Naive B cell (primary cell): ENCODE results near the gene IGSF3. TPM values are rescaled to one million over a fixed set of nuclear protein-coding genes. Genes with fewer than 3 reads are reported as not detected.

Experiments
- ATAC-seq, 2 donors: fragments of 150-1000 bp; cut with Tn5 transposase; 2 replicates each; pipeline ENCODE4 v1.10.0; 2021; ENCODE audit warnings: low read depth in 2 of 2, mild to moderate bottlenecking in 2 of 2, moderate library complexity in 2 of 2
- DNase-seq: peaks from one replicate; pipeline ENCODE4 v3.0.0; 2022
- H3K27ac Mint-ChIP-seq, 6 donors: one replicate each; pipeline ENCODE4 v1.8.0; 2020 to 2022; ENCODE audit warnings: mild to moderate bottlenecking in 6 of 6, mixed read lengths in 6 of 6, moderate library complexity in 5 of 6, inconsistent platforms in 2 of 6
- H3K27me3 Mint-ChIP-seq, 3 donors: one replicate each; pipeline ENCODE4 v1.8.0; 2021 to 2022; ENCODE audit warnings: mixed read lengths in 3 of 3, mild to moderate bottlenecking in 1 of 3
- H3K36me3 Mint-ChIP-seq, 2 donors: one replicate each; pipeline ENCODE4 v1.8.0; 2020 to 2022; ENCODE audit warnings: mixed read lengths in 2 of 2, inconsistent platforms in 1 of 2, mild to moderate bottlenecking in 1 of 2
- H3K4me1 Mint-ChIP-seq, 3 donors: one replicate each; pipeline ENCODE4 v1.8.0; 2020 to 2022; ENCODE audit warnings: mixed read lengths in 3 of 3, inconsistent platforms in 1 of 3, mild to moderate bottlenecking in 1 of 3, moderate library complexity in 1 of 3
- H3K4me3 Mint-ChIP-seq, 8 donors: one replicate each; pipeline ENCODE4 v1.8.0; 2020 to 2022; ENCODE audit warnings: mild to moderate bottlenecking in 8 of 8, mixed read lengths in 8 of 8, moderate library complexity in 8 of 8, inconsistent platforms in 2 of 8
- H3K9me3 Mint-ChIP-seq, 7 donors: one replicate each; pipeline ENCODE4 v1.8.0; 2020 to 2022; ENCODE audit warnings: mixed read lengths in 7 of 7, mild to moderate bottlenecking in 5 of 7, inconsistent platforms in 2 of 7, moderate library complexity in 1 of 7
- polyA plus RNA-seq, 6 donors: library from polyadenylated mRNA; unstranded; fragments of 300-500 nt; fragmentation: Illumina TruSeq; gene quantifications; one replicate each; pipeline ENCODE4 v1.2.3, GENCODE V29; 2021; ENCODE audit warnings: low read depth in 6 of 6

IGSF3 gene
- polyA plus RNA-seq, 6 donors from 2014 or later = not detected

GRCh38 chr1:116529681-116530080 lies 137.9 kb downstream of the IGSF3 start:
- no peak overlapping the region for H3K4me3 Mint-ChIP-seq
- DNase-seq = no peak

GRCh38 chr1:116529199-116529631 lies 138.3 kb downstream of the IGSF3 start:
- DNase-seq (no peak), ATAC-seq (no peak)
- Mint-ChIP-seq H3K9me3 (no peaks in the 10 kb centered on the region), H3K36me3 (peaks cover 16 to 18% of the 10 kb centered on the region in 2 donors), H3K27ac (no peak overlapping the region), H3K27me3 (no peaks in the 10 kb centered on the region), H3K4me3 (no peak overlapping the region), H3K4me1 (no peaks in the 10 kb centered on the region)

More at GRCh38 chr1:116529681-116530080, 137.9 kb downstream of the IGSF3 start:
- Mint-ChIP-seq H3K4me1 (no peaks in the 10 kb centered on the region), H3K9me3 (no peaks in the 10 kb centered on the region), H3K36me3 (peaks cover 16 to 18% of the 10 kb centered on the region in 2 donors), H3K27ac (no peak overlapping the region), H3K27me3 (no peaks in the 10 kb centered on the region)
- no peak for ATAC-seq

GRCh38 chr1:116528329-116529083 lies 139.0 kb downstream of the IGSF3 start:
- Mint-ChIP-seq H3K27ac (no peak overlapping the region), H3K4me1 (no peaks in the 10 kb centered on the region), H3K4me3 (no peak overlapping the region), H3K36me3 (peaks cover 10 to 11% of the 10 kb centered on the region in 2 donors), H3K27me3 (no peaks in the 10 kb centered on the region), H3K9me3 (no peaks in the 10 kb centered on the region)
- ATAC-seq = no peak
- DNase-seq = no peak

- no peak for ATAC-seq
- H3K36me3 Mint-ChIP-seq = peaks cover 0 to 5% of the 10 kb centered on the region in 2 donors
- no peaks in the 10 kb centered on the region for H3K9me3 Mint-ChIP-seq
- H3K4me1 Mint-ChIP-seq = no peaks in the 10 kb centered on the region
- H3K4me3 Mint-ChIP-seq = no peak overlapping the region
- no peak for DNase-seq
- no peak overlapping the region for H3K27ac Mint-ChIP-seq
- no peaks in the 10 kb centered on the region for H3K27me3 Mint-ChIP-seq
Observed at GRCh38 chr1:116525440-116525839, 142.1 kb downstream of the IGSF3 start.

Other genes starting within 250 kb of the IGSF3 start
- 10 to 100 TPM in 2 of 6 donors, 1 to 10 TPM in 4; 8.6 to 14.7 (median 9.9) TPM for gene CD58, start 96.7 kb downstream of the IGSF3 start, polyA plus RNA-seq
- 1 to 10 TPM in 4 of 6 donors, under 1 TPM in 2; 0.35 to 1.2 (median 1.1) TPM for gene CD2, start 86.7 kb upstream of the IGSF3 start, polyA plus RNA-seq
- not detected for gene PTGFRN, start 242.2 kb upstream of the IGSF3 start, polyA plus RNA-seq